LNCaP clone FGC (cell line): Measurements from ENCODE around the gene WIPF2.

Source experiments
- DNase-seq: peaks from one replicate; pipeline ENCODE4 v3.0.0-alpha.2; 2011; ENCODE audit warnings: low read depth
- H3K4me3 ChIP-seq: 2 replicates; pipeline ENCODE4 v1.5.1; 2011; ENCODE audit warnings: mild to moderate bottlenecking, low read depth, low read length, control low read depth
- CTCF ChIP-seq: IDR thresholded peaks from 2 replicates; pipeline ENCODE4 v1.5.1; 2012; ENCODE audit warnings: mild to moderate bottlenecking; ENCODE audit not compliant: control insufficient read depth, insufficient read depth; ENCODE audit errors: extremely low read depth

The WIPF2 gene

DNA sequence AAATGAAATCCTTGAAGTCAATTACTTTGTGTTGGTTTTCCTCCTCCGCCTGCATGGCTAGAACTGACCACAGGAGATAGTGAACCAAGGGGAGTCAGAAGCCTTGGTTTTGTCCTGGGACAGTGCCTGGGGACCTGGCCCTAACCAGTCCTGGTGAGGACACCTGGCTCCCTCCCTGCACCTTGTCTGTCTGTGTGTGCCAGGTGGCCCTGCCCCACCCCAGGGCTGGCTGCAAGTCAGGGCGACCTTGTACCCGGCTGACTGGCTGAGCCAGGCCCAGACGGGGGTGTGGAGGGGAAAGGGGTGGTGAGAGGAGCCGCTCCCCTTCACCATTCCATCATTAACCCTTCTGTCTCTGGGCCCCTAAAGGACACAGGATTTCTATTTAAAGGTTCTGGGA is 38.4 kb upstream of the WIPF2 start:
- no peak for DNase-seq
- TF ChIP-seq CTCF: no peak
- H3K4me3 ChIP-seq: no peak overlapping the region

GRCh38 chr17:40181205-40181604 is 37.9 kb upstream of the WIPF2 start:
- H3K4me3 ChIP-seq: no peak overlapping the region
- TF ChIP-seq CTCF: no peak
- DNase-seq: no peak

GRCh38 chr17:40182606-40183005 is 36.5 kb upstream of the WIPF2 start:
- DNase-seq: no peak
- H3K4me3 ChIP-seq: no peak overlapping the region
- no peak for TF ChIP-seq CTCF

DNA sequence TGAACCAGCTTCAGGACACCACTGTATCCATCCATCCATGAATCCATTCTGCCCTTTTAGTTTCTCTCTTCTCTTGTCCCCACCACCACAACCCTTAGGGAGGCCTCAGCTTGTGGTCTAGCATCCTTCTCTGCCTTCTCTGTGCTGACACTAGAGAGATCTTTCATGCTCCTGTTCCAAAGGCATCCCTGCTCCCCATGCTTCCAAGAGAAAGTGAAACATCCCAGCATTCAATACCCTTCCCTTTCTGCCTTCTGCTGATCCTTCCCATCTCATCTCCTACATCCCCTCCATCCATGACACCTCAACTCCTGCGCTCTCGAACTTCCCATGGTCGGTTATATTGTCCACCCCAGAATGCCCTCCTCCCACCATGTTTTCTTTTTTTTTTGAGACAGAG is 31.9 kb upstream of the WIPF2 start:
- no peak for DNase-seq
- TF ChIP-seq CTCF: no peak
- no peak overlapping the region for H3K4me3 ChIP-seq

- H3K4me3 ChIP-seq: no peak overlapping the region
- TF ChIP-seq CTCF: no peak
- no peak for DNase-seq
These were observed 30.4 kb upstream of the WIPF2 start for GRCh38 chr17:40188694-40189093.

DNA sequence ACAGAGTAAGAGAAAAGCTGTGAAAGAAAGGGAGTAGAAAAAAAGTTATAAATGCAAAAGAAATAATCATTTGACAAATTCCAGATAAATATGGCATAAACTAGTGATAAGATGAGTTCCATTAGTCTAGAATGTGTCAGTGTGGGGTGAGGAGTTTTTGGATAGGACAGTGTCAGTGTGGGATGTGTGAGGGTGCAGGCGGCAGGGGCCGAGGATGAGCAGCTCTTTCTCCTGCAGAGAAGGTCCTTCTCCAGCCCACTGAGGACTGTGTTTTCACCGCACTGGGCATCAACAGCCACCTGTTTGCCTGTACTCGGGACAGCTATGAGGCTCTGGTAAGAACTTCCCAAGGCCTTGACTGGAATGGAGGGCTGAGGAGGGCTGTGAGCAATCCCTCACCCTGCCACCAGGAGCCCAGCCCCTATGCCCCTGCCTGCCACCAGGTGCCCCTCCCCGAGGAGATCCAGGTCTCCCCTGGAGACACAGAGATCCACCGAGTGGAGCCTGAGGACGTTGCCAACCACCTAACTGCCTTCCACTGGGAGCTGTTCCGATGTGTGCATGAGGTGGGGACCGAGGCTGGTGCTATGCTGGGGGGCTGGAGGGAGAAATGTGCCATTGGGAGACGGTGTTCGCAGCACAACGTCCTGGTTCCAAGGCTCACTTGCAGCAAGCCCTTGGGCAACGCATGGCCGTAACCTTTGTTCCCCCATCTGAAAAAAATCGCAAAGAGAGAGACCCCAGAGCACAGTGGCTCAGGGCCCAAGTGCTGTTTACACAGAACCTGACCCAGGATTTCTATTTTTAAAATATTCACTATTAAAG is 28.7 kb upstream of the WIPF2 start:
- no peak overlapping the region for H3K4me3 ChIP-seq
- no peak for TF ChIP-seq CTCF
- DNase-seq: no peak
